ENCODE results near the gene POU4F2. TPM values are rescaled to one million over a fixed set of nuclear protein-coding genes. Genes with fewer than 3 reads are reported as not detected.
"Not testable (repeated sequence)": the region's sequence is repeated elsewhere in the genome, so short reads cannot be mapped to it uniquely, and the experiment has no call there.

POU4F2 gene
- total RNA-seq, 2 donors from 2014 or later: not detected

GRCh38 chr4:146646593-146647325 lies 8.1 kb downstream of the POU4F2 start:
- Mint-ChIP-seq H3K36me3 (ENCODE audit: low read depth) (no peaks in the 10 kb centered on the region), H3K27me3 (peaks cover 64% of the 10 kb centered on the region), H3K27ac (no peak overlapping the region), H3K4me1 (no peaks in the 10 kb centered on the region), H3K4me3 (no peak overlapping the region), H3K9me3 (no peaks in the 10 kb centered on the region)
- no peak for ATAC-seq (replicated peaks)

- no peaks in the 10 kb centered on the region for H3K9me3 Mint-ChIP-seq
- H3K27me3 Mint-ChIP-seq: peaks cover 65% of the 10 kb centered on the region
- no peak overlapping the region for H3K27ac Mint-ChIP-seq
- ATAC-seq (replicated peaks): no peak
- H3K4me3 Mint-ChIP-seq: no peak overlapping the region
- H3K36me3 Mint-ChIP-seq (ENCODE audit: low read depth): no peaks in the 10 kb centered on the region
- H3K4me1 Mint-ChIP-seq: no peaks in the 10 kb centered on the region
These were observed 9.1 kb downstream of the POU4F2 start for GRCh38 chr4:146647615-146648460.

GRCh38 chr4:146648461-146648783 lies 9.7 kb downstream of the POU4F2 start:
- no peak for ATAC-seq (replicated peaks)
- no peaks in the 10 kb centered on the region for H3K9me3 Mint-ChIP-seq
- H3K27me3 Mint-ChIP-seq: peaks cover 65% of the 10 kb centered on the region
- no peaks in the 10 kb centered on the region for H3K4me1 Mint-ChIP-seq
- no peaks in the 10 kb centered on the region for H3K36me3 Mint-ChIP-seq (ENCODE audit: low read depth)
- H3K27ac Mint-ChIP-seq: no peak overlapping the region
- H3K4me3 Mint-ChIP-seq: no peak overlapping the region

GRCh38 chr4:146649232-146649631 lies 10.5 kb downstream of the POU4F2 start:
- Mint-ChIP-seq H3K27ac (no peak overlapping the region), H3K4me1 (no peaks in the 10 kb centered on the region)
- ATAC-seq (replicated peaks): no peak

GRCh38 chr4:146650034-146650433 lies 11.3 kb downstream of the POU4F2 start:
- peaks cover 70% of the 10 kb centered on the region for H3K27me3 Mint-ChIP-seq
- ATAC-seq (replicated peaks): no peak
- H3K9me3 Mint-ChIP-seq: no peaks in the 10 kb centered on the region

More at GRCh38 chr4:146649232-146649631, 10.5 kb downstream of the POU4F2 start:
- H3K27me3 Mint-ChIP-seq: peaks cover 64% of the 10 kb centered on the region
- H3K4me3 Mint-ChIP-seq: no peak overlapping the region
- no peaks in the 10 kb centered on the region for H3K9me3 Mint-ChIP-seq
- no peaks in the 10 kb centered on the region for H3K36me3 Mint-ChIP-seq (ENCODE audit: low read depth)

GRCh38 chr4:146654687-146655520 lies 16.2 kb downstream of the POU4F2 start:
- Mint-ChIP-seq H3K36me3 (ENCODE audit: low read depth) (no peaks in the 10 kb centered on the region), H3K4me3 (peak overlapping the region; percentile 59), H3K27me3 (peaks cover 65% of the 10 kb centered on the region)

More at GRCh38 chr4:146650034-146650433, 11.3 kb downstream of the POU4F2 start:
- Mint-ChIP-seq H3K27ac (no peak overlapping the region), H3K36me3 (ENCODE audit: low read depth) (no peaks in the 10 kb centered on the region), H3K4me1 (no peaks in the 10 kb centered on the region), H3K4me3 (no peak overlapping the region)

GRCh38 chr4:146655521-146655856 lies 16.8 kb downstream of the POU4F2 start:
- H3K4me3 Mint-ChIP-seq: peak overlapping the region; percentile 20
- H3K4me1 Mint-ChIP-seq: no peaks in the 10 kb centered on the region
- no peaks in the 10 kb centered on the region for H3K36me3 Mint-ChIP-seq (ENCODE audit: low read depth)
- H3K27me3 Mint-ChIP-seq: peaks cover 67% of the 10 kb centered on the region
- no peak for ATAC-seq (replicated peaks)
- H3K27ac Mint-ChIP-seq: no peak overlapping the region
- no peaks in the 10 kb centered on the region for H3K9me3 Mint-ChIP-seq

More at GRCh38 chr4:146654687-146655520, 16.2 kb downstream of the POU4F2 start:
- ATAC-seq (replicated peaks): no peak
- Mint-ChIP-seq H3K27ac (no peak overlapping the region), H3K9me3 (no peaks in the 10 kb centered on the region), H3K4me1 (no peaks in the 10 kb centered on the region)

GRCh38 chr4:146661367-146661766 lies 22.7 kb downstream of the POU4F2 start:
- no peak overlapping the region for H3K27ac Mint-ChIP-seq
- H3K4me3 Mint-ChIP-seq: no peak overlapping the region
- peaks cover 32% of the 10 kb centered on the region for H3K27me3 Mint-ChIP-seq
- no peaks in the 10 kb centered on the region for H3K4me1 Mint-ChIP-seq
- H3K36me3 Mint-ChIP-seq (ENCODE audit: low read depth): no peaks in the 10 kb centered on the region
- ATAC-seq (replicated peaks): no peak
- peaks cover 3% of the 10 kb centered on the region for H3K9me3 Mint-ChIP-seq

GRCh38 chr4:146663968-146664311 lies 25.2 kb downstream of the POU4F2 start:
- ATAC-seq (replicated peaks); H3K4me3 Mint-ChIP-seq; H3K4me1 Mint-ChIP-seq; H3K36me3 Mint-ChIP-seq (ENCODE audit: low read depth); H3K9me3 Mint-ChIP-seq; H3K27ac Mint-ChIP-seq: not testable (repeated sequence)
- peaks cover 18% of the 10 kb centered on the region for H3K27me3 Mint-ChIP-seq

- Mint-ChIP-seq H3K4me1 (no peaks in the 10 kb centered on the region), H3K36me3 (ENCODE audit: low read depth) (no peaks in the 10 kb centered on the region), H3K9me3 (peaks cover 9% of the 10 kb centered on the region), H3K4me3 (no peak overlapping the region), H3K27me3 (peaks cover 9% of the 10 kb centered on the region), H3K27ac (no peak overlapping the region)
- no peak for ATAC-seq (replicated peaks)
These were observed 36.3 kb downstream of the POU4F2 start for GRCh38 chr4:146674829-146675570.

Other genes starting within 250 kb of the POU4F2 start
- 10 to 100 TPM; 13.0 to 17.5 TPM for gene SLC10A7, start 117.0 kb upstream of the POU4F2 start, total RNA-seq